Trophoblast cell (in vitro differentiated cells and primary cell): ENCODE measurements around the gene ATP9B.

Source experiments
- DNase-seq, 2 donors: peaks; one replicate each; pipeline ENCODE4 v3.0.0-alpha.2; 2016
- H2AFZ ChIP-seq: 2 replicates; pipeline ENCODE4 v1.6.1; 2013; ENCODE audit warnings: low read length, moderate library complexity, mild to moderate bottlenecking; ENCODE audit not compliant: insufficient read depth, poor library complexity
- H2AK5ac ChIP-seq: 2 replicates; pipeline ENCODE4 v1.6.1; 2013; ENCODE audit warnings: mild to moderate bottlenecking, low read length
- H2BK120ac ChIP-seq: 2 replicates; pipeline ENCODE4 v1.6.1; 2013; ENCODE audit warnings: low read length, mild to moderate bottlenecking, moderate library complexity; ENCODE audit not compliant: insufficient read depth, poor library complexity
- H2BK12ac ChIP-seq: 2 replicates; pipeline ENCODE4 v1.6.1; 2013; ENCODE audit warnings: mild to moderate bottlenecking, low read length, moderate library complexity
- H2BK5ac ChIP-seq: 2 replicates; pipeline ENCODE4 v1.6.1; 2013; ENCODE audit warnings: low read length, low read depth, moderate library complexity, mild to moderate bottlenecking; ENCODE audit not compliant: poor library complexity
- H3K14ac ChIP-seq: 2 replicates; pipeline ENCODE4 v1.6.1; 2013; ENCODE audit warnings: mild to moderate bottlenecking, low read length
- H3K18ac ChIP-seq: 2 replicates; pipeline ENCODE4 v1.6.1; 2013; ENCODE audit warnings: mild to moderate bottlenecking, low read length
- H3K23ac ChIP-seq: 2 replicates; pipeline ENCODE4 v1.6.1; 2013; ENCODE audit warnings: low read length
- H3K27ac ChIP-seq: 2 replicates; pipeline ENCODE4 v1.5.1; 2013; ENCODE audit warnings: low read depth, mild to moderate bottlenecking, inconsistent platforms, low read length, moderate library complexity
- H3K27me3 ChIP-seq: 2 replicates; pipeline ENCODE4 v1.6.1; 2013; ENCODE audit warnings: inconsistent platforms, mild to moderate bottlenecking, low read length, moderate library complexity; ENCODE audit not compliant: insufficient read depth
- H3K36me3 ChIP-seq, 2 experiments: 1 replicate in 1 of 2; 2 replicates in 1 of 2; pipeline ENCODE4 v1.6.1; 2013; ENCODE audit warnings: low read length in 2 of 2, mild to moderate bottlenecking in 2 of 2, moderate library complexity in 1 of 2; ENCODE audit not compliant: insufficient read depth in 2 of 2, control insufficient read depth in 1 of 2
- H3K4ac ChIP-seq: 2 replicates; pipeline ENCODE4 v1.6.1; 2013; ENCODE audit warnings: low read depth, mild to moderate bottlenecking, low read length, moderate library complexity
- H3K4me1 ChIP-seq, 2 experiments: 1 replicate in 1 of 2; 2 replicates in 1 of 2; pipeline ENCODE4 v1.6.1; 2013; ENCODE audit warnings: low read length in 2 of 2, mild to moderate bottlenecking in 2 of 2, moderate library complexity in 1 of 2; ENCODE audit not compliant: insufficient read depth in 2 of 2, control insufficient read depth in 1 of 2
- H3K4me2 ChIP-seq: 2 replicates; pipeline ENCODE4 v1.6.1; 2013; ENCODE audit warnings: inconsistent platforms, mild to moderate bottlenecking, low read length, moderate library complexity
- H3K4me3 ChIP-seq: 2 replicates; pipeline ENCODE4 v1.5.1; 2013; ENCODE audit warnings: mild to moderate bottlenecking, low read depth, low read length, inconsistent platforms
- H3K79me1 ChIP-seq: one replicate; pipeline ENCODE4 v1.6.1; 2013; ENCODE audit warnings: low read length
- H3K79me2 ChIP-seq: 2 replicates; pipeline ENCODE4 v1.6.1; 2013; ENCODE audit warnings: low read length, mild to moderate bottlenecking; ENCODE audit not compliant: control insufficient read depth, insufficient read depth, poor library complexity
- H3K9ac ChIP-seq: 2 replicates; pipeline ENCODE4 v1.6.1; 2013; ENCODE audit warnings: mild to moderate bottlenecking, low read length
- H3K9me3 ChIP-seq: 2 replicates; pipeline ENCODE4 v1.6.1; 2013; ENCODE audit warnings: low read depth, mild to moderate bottlenecking, control low read depth, inconsistent platforms, low read length; ENCODE audit not compliant: insufficient read depth
- H4K12ac ChIP-seq: 2 replicates; pipeline ENCODE4 v1.6.1; 2013; ENCODE audit warnings: low read depth, mild to moderate bottlenecking, low read length, moderate library complexity
- H4K8ac ChIP-seq: 2 replicates; pipeline ENCODE4 v1.6.1; 2013; ENCODE audit warnings: low read depth, mild to moderate bottlenecking, low read length, moderate library complexity
- H4K91ac ChIP-seq: one replicate; pipeline ENCODE4 v1.6.1; 2013; ENCODE audit warnings: low read depth, mild to moderate bottlenecking, low read length, moderate library complexity
- WGBS: extraction: QIAGEN DNeasy Blood & Tissue Kit; methylation state at CpG from one replicate; pipeline ENCODE4 v1.1.7; 2013; ENCODE audit warnings: missing lambda C conversion rate; ENCODE audit not compliant: insufficient read length, insufficient coverage; ENCODE audit errors: extremely low coverage; 5-methylcytosine and 5-hydroxymethylcytosine counted together

Gene ATP9B

DNA sequence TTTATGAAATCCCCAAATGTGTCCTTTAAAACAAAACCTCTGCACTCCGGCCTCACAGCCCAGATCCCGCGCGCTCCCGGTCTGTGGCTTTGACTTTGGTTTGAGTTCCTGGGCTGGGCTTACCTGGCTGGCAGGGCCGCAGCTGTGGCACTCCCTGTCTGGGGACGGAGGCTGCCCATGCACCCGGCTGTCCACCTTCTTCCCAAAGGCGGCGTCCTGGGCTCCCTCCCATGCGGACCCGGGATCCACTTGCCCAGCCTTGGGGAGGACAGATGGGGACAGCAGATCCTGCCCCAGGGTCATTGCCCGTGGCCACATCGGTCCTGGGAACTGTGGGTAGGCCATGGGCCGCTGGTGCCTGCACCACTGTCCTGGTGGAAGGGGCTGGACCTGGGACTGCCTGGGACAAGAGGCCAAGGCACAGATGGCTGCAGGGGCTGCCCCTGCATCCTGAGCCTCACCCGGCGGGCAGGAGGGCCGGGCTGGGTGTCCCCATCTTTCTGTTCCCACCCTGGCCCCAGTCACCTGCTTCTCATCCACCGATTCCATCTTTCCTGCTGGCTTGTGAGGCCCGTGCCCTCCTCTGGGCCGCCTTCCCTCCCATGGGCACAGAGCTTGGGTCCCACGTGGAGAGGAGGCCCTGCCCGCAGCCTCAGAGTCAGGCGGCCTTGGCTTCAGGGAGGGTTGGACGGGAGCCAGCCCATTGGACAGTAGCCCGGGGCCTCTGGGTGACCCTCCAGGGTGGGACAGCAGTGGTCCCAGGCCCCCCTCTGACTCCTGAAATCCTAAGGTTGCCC lies 354.2 kb downstream of the ATP9B start:
- Histone ChIP-seq H3K9me3 (no peaks in the 10 kb centered on the region), H2BK5ac (no peak overlapping the region), H3K9ac (no peak overlapping the region), H3K36me3 (no peaks in the 10 kb centered on the region), H4K12ac (no peak overlapping the region), H3K14ac (no peak overlapping the region), H3K79me2 (no peaks in the 10 kb centered on the region), H2AFZ (no peak overlapping the region), H3K79me1 (no peaks in the 10 kb centered on the region), H3K23ac (no peak overlapping the region), H4K91ac (no peak overlapping the region), H4K8ac (no peak overlapping the region), H2AK5ac (no peak overlapping the region), H2BK120ac (no peak overlapping the region), H3K4me2 (no peak overlapping the region), H3K4me3 (no peak overlapping the region), H3K18ac (no peak overlapping the region), H3K27me3 (no peaks in the 10 kb centered on the region), H3K4ac (no peak overlapping the region), H3K4me1 (no peaks in the 10 kb centered on the region), H3K27ac (no peak overlapping the region), H2BK12ac (no peak overlapping the region)
- DNase-seq = no peak
- WGBS = no CpG with 5 or more reads among the region's 26 CpGs

DNA sequence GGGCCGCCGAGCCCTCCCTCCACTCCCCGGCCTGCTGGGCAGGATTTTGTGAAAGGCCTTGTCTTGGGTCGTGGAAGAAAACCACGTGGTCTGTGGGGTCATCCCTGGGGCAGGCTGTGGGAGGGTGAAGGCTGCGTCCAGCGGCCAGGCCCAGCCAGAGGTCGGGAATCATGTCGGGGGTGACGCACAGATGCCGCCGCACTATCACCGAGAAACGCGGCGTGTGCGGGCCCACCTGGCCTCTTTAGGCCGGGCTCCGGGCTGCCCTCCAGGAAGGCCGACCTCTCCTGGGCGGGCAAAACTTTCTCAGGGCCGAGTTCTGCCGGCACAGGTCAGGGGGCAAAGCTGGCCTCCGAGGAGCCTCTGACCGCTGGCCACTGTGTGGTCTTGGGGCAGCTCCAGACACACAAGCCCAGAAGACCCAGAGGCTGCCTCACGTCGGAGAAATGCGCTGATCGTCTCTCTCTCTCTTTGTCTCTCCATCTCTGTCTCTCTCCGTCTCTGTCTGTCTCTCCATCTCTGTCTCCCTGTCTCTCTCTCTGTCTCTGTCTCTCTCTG lies 354.9 kb downstream of the ATP9B start:
- WGBS = no CpG with 5 or more reads among the region's 30 CpGs
- Histone ChIP-seq H2AFZ (no peak overlapping the region), H3K23ac (no peak overlapping the region), H3K27ac (no peak overlapping the region), H2BK120ac (no peak overlapping the region), H3K4me3 (no peak overlapping the region), H4K8ac (no peak overlapping the region), H4K91ac (no peak overlapping the region), H3K18ac (no peak overlapping the region), H3K27me3 (no peaks in the 10 kb centered on the region), H3K14ac (no peak overlapping the region), H3K9ac (no peak overlapping the region), H3K79me2 (no peaks in the 10 kb centered on the region), H3K4ac (no peak overlapping the region), H2BK12ac (no peak overlapping the region), H3K9me3 (no peaks in the 10 kb centered on the region), H2AK5ac (no peak overlapping the region), H3K36me3 (no peaks in the 10 kb centered on the region), H3K79me1 (no peaks in the 10 kb centered on the region), H3K4me2 (no peak overlapping the region), H4K12ac (no peak overlapping the region), H2BK5ac (no peak overlapping the region), H3K4me1 (no peaks in the 10 kb centered on the region)
- DNase-seq = no peak

DNA sequence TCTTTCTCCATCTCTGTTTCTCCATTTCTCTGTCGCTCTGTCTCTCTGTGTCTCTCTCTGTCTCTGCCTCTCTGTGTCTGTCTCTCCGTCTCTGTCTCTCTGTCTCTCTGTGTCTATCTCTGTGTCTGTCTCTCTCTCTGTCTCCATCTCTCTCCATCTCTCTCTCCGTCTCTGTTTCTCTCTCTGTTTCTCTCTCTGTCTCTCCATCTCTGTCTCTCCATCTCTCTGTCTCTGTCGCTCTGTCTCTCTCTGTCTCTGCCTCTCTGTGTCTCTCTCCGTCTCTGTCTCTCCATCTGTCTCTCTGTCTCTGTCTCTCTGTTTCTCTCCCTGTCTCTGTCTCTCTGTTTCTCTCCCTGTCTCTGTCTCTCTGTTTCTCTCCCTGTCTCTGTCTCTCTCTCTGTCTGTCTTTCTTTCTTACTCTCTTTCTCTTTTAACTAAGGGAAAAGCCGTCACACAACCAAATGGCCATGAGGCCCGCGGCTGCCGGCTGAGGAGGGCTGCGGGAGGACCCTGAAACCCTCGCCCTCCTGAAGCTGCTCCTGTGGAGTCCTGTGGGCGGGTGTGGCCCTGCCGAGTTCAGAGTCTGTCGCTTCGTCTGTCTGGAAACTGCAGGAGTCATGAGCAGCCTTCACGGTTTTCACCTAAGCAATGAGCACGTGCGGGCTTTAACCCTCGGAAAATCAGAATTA lies 355.8 kb downstream of the ATP9B start:
- no peak overlapping the region for H3K27ac ChIP-seq
- no peaks in the 10 kb centered on the region for H3K27me3 ChIP-seq
- no peak overlapping the region for H2AK5ac ChIP-seq
- no peak overlapping the region for H4K12ac ChIP-seq
- H3K4me3 ChIP-seq = no peak overlapping the region
- H4K91ac ChIP-seq = no peak overlapping the region
- no peak overlapping the region for H4K8ac ChIP-seq
- no CpG with 5 or more reads among the region's 19 CpGs for WGBS
- H3K18ac ChIP-seq = no peak overlapping the region
- no peak overlapping the region for H2AFZ ChIP-seq
- no peaks in the 10 kb centered on the region for H3K79me1 ChIP-seq
- H3K14ac ChIP-seq = no peak overlapping the region
- DNase-seq = no peak
- H3K36me3 ChIP-seq = no peaks in the 10 kb centered on the region
- H3K23ac ChIP-seq = no peak overlapping the region
- H3K9me3 ChIP-seq = no peaks in the 10 kb centered on the region
- H3K4me2 ChIP-seq = no peak overlapping the region
- H3K9ac ChIP-seq = no peak overlapping the region
- no peaks in the 10 kb centered on the region for H3K79me2 ChIP-seq
- no peaks in the 10 kb centered on the region for H3K4me1 ChIP-seq
- no peak overlapping the region for H2BK120ac ChIP-seq
- no peak overlapping the region for H3K4ac ChIP-seq
- H2BK12ac ChIP-seq = no peak overlapping the region
- no peak overlapping the region for H2BK5ac ChIP-seq

DNA sequence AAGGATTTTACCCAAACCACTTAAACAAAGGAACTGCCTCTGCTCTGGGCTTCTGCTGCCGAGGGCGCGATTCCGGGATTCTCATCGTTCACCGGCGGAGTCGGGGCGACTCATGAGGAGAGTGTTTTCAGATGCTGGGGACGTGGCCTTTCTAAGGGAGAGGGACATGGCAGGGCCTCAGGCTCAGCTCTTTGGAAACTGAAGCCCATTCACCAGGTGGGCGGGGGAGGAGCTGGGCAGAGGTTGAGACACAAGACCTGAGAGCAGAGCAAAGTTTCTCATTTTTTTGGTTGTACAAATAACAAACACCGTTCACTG lies 356.3 kb downstream of the ATP9B start:
- no CpG with 5 or more reads among the region's 12 CpGs for WGBS
- no peak overlapping the region for H4K91ac ChIP-seq
- no peaks in the 10 kb centered on the region for H3K27me3 ChIP-seq
- H2AFZ ChIP-seq = no peak overlapping the region
- H3K18ac ChIP-seq = no peak overlapping the region
- no peaks in the 10 kb centered on the region for H3K4me1 ChIP-seq
- no peaks in the 10 kb centered on the region for H3K79me1 ChIP-seq
- H3K9me3 ChIP-seq = no peaks in the 10 kb centered on the region
- H3K36me3 ChIP-seq = no peaks in the 10 kb centered on the region
- H2AK5ac ChIP-seq = no peak overlapping the region
- H3K4ac ChIP-seq = no peak overlapping the region
- H3K9ac ChIP-seq = no peak overlapping the region
- H2BK5ac ChIP-seq = no peak overlapping the region
- no peak overlapping the region for H4K12ac ChIP-seq
- H3K23ac ChIP-seq = no peak overlapping the region
- H3K14ac ChIP-seq = no peak overlapping the region
- H3K79me2 ChIP-seq = no peaks in the 10 kb centered on the region
- H3K27ac ChIP-seq = no peak overlapping the region
- DNase-seq = no peak
- no peak overlapping the region for H2BK120ac ChIP-seq
- H3K4me2 ChIP-seq = no peak overlapping the region
- H4K8ac ChIP-seq = no peak overlapping the region
- H3K4me3 ChIP-seq = no peak overlapping the region
- H2BK12ac ChIP-seq = no peak overlapping the region
